ENCODE measurements around the gene CPA4.

CPA4 gene

DNA sequence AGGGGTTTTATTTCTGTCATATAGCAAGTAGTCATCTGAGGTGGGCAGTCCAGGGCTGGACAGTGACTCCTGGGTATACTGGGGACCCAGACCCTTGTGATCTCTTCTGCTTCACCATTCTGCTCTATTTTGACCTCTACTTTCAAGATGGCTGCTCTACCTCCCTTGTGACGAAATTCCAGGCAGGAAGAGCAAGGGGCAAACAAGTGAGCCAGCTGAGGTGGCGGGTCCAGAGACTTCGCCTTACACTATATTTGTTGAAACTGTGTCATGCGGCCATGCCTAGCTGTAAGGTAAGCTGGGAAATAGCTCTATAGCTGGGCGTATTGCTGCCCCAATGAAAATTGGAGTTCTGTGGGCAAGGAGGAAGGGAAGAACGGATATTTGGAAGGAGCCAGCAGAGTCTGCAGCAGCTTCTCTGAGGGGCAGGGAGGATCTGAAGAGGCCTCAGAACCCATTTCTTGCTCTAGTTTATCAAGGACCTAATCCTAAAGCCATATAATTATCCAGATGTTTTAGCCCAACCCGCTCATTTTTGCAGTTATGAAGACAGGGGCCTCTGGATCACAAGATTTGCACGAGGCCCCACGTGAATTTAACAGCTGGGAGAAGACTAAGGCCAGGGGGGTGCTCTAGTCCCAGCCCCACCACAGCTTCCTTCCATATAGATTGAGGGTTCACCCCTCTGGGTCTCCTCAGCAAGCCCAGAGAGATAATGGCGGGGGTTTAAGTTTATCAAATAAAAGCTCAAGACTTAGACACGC is 79.6 kb downstream of the CPA4 start:
- TF ChIP-seq, protein P1, sequence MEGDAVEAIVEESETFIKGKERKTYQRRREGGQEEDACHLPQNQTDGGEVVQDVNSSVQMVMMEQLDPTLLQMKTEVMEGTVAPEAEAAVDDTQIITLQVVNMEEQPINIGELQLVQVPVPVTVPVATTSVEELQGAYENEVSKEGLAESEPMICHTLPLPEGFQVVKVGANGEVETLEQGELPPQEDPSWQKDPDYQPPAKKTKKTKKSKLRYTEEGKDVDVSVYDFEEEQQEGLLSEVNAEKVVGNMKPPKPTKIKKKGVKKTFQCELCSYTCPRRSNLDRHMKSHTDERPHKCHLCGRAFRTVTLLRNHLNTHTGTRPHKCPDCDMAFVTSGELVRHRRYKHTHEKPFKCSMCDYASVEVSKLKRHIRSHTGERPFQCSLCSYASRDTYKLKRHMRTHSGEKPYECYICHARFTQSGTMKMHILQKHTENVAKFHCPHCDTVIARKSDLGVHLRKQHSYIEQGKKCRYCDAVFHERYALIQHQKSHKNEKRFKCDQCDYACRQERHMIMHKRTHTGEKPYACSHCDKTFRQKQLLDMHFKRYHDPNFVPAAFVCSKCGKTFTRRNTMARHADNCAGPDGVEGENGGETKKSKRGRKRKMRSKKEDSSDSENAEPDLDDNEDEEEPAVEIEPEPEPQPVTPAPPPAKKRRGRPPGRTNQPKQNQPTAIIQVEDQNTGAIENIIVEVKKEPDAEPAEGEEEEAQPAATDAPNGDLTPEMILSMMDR (IDR thresholded peaks at IDR 0.05) = no peak
- TF ChIP-seq ZFX (IDR thresholded peaks at IDR 0.05; ENCODE audit: borderline replicate concordance) = no peak
- no peak overlapping the region for H3K27ac ChIP-seq

All from 22Rv1 (cell line).